Esophagus squamous epithelium (tissue), 4 donors: ENCODE results near the gene GAS2.

ENCODE experiments used
- POLR2A ChIP-seq, 4 donors: fragments of 450-650 bp; IDR thresholded peaks; one replicate each; pipeline ENCODE4 v1.6.1; 2017; ENCODE audit warnings: antibody characterized with exemption in 4 of 4, mild to moderate bottlenecking in 4 of 4, moderate library complexity in 3 of 4
- TF ChIP-seq, protein P1 (sequence below), 6 experiments: fragments of 450-650 bp in 4 of 6; fragments of 200-600 bp in 2 of 6; sonication (generic) in 2 of 6; IDR thresholded peaks; one replicate each; pipeline ENCODE4 v1.5.1; 2016 to 2019; ENCODE audit warnings: antibody characterized with exemption in 6 of 6, mild to moderate bottlenecking in 4 of 6, moderate library complexity in 4 of 6

DNA sequence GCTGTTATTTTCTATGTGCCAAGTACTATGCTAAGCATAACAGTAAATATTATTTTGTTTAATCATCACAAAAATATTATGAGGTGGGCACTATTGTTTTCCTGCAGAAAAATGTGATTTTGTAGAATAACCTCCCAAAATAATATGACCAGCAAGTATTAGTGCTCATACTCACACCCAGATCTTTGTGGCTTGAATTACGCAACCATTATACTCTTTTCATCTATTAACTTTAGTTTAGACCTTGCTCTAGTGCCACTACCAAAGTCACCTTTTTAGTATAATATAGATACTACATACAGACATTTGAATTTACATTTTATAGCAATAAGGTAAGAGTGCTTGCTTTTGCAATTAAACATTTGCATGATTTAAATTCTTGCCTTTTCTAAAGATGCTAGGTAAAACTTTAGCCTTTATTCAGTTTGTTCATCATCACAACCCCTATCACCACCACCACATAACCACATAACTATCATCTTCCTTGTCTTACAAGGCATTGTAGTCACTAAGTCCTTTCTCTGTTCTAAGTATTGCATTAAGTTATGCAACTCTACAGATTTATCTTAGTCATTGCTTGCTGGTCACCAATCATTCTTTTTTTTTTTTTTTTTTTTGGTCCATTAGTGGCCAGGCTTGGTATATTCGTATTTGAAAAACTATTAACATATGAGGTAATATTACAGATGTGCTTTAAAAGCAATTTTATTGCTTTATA, 68.4 kb downstream of the GAS2 start:
- TF ChIP-seq, protein P1, sequence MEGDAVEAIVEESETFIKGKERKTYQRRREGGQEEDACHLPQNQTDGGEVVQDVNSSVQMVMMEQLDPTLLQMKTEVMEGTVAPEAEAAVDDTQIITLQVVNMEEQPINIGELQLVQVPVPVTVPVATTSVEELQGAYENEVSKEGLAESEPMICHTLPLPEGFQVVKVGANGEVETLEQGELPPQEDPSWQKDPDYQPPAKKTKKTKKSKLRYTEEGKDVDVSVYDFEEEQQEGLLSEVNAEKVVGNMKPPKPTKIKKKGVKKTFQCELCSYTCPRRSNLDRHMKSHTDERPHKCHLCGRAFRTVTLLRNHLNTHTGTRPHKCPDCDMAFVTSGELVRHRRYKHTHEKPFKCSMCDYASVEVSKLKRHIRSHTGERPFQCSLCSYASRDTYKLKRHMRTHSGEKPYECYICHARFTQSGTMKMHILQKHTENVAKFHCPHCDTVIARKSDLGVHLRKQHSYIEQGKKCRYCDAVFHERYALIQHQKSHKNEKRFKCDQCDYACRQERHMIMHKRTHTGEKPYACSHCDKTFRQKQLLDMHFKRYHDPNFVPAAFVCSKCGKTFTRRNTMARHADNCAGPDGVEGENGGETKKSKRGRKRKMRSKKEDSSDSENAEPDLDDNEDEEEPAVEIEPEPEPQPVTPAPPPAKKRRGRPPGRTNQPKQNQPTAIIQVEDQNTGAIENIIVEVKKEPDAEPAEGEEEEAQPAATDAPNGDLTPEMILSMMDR (IDR thresholded peaks at IDR 0.05), result no peak
- no peak for TF ChIP-seq POLR2A (IDR thresholded peaks at IDR 0.05)
